Dedifferentiated amniotic fluid mesenchymal stem cell (primary cell): Measurements from ENCODE around the gene PROX1.

Source experiments
- DNase-seq: peaks from one replicate; pipeline ENCODE4 v3.0.0-alpha.2; 2016; ENCODE audit errors: extremely low spot score

The PROX1 gene

DNA sequence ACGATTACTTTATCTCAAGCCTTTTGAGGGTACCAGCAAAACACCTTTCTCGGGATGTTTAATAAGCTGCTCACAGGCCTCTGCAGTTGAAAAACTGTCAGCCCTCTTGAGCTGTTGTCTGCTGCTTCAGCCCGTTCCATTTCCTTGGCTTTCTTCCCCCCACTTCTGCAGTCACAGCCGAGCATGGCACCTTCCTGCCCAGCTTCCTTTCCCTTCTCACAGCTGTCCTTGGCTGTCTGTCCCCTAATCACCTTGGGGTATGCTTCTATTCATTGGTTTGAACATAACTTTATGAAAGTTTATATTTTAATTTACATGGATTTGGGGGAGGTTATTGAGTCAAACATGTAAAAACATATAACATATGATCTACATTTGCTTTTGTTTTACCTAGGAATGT is 6.9 kb upstream of the PROX1 start:
- DNase-seq: no peak

DNA sequence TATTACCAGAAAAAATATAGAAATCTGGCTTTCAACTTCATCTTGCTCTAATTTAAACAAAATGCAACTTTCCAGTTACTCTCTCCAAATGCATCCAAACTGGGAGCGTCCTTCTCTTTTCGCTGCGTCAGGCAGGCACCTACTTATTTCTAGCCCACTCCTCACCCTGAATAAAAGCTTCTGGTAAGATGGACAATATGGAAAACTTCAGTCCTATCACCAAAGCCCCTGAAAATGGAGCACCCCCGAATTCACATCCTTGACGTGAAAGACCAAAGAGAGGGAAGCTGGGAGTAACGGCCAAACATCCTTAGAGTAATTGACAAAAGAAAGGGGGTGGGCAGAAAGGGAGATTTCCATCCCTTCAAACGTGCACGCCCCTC is 5.5 kb upstream of the PROX1 start:
- DNase-seq: no peak

DNA sequence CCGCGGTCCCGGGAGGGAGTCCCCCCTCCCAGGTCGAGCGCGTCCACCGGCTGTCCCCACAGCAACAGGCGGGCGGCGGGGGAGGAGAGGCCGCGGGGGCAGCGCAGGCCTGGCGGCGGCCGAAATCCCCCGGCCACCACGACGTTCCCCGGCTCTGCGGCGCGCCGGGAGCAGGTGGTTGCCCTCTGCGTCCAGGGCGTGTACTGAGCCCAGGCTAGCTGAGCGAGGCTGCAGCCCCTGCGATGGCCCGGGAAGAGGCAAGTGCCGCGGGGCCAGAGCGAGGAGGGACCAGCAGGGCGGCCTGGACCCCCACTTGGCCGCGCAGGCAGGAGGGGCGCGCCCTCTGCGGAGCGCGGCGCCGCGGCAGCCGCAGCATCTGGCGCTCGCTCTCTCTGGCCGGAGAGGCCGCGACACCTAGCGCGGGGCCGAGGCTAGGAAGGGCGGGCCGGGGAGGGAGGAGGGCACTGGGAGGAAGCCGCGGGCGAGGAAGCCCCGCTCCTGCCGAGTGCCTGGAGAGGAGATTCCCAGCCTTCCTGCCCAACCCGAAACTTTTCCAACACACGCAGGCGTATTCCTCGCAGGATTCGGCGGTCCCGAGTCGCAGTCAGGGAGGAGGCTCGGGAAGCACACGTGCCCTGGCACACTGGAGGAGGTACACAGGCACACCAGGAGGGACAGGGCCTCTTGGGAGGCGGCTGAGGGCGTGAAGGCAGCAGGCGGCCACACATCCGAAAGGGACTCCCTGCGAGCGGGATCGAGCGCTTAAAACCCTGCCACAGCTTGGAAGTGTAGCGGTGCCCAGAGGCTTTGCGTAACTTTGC is 4.9 kb upstream of the PROX1 start:
- no peak for DNase-seq

DNA sequence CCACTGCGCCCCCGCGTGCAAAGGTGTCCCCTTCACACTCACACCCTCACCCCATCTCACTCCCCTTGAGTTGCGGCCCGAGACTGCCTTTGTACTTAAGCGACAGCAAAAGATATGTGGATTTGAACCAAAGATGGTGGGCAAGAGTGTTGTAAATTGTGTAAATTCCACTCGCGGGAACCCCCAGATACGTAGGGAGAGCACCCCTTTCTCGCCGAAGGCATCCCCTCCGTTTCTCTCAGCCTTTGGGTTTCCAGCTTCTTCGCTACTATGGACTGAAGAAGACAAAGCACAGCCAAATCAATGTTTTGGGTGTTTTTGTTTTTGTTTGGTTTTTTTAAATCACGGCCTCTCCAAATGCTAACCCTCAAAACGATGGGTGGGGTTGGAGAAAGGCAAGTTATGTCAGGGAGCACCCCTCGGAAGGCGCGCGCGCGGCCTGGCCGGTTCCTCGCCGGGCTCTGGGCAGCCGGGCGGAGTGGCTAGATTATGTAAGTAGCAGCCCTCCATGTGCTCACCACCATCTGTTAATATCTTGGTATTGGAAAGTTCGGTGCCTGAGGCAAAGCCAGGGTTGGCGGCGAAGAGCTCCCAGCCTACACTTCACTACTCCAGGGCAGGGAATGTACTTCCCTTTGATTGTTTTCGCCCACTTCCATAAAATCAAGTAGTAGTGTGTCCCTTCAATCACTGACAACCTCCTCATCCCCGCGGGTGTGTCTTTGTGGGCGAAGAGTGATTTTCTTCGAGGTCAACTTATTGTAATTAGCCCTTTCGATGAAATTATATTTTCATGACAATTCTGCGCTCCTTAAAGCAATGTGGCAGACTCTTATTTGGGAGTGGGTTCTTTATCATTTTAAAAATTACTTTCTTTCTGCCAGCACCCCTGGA is 4.0 kb upstream of the PROX1 start:
- DNase-seq: no peak

DNA sequence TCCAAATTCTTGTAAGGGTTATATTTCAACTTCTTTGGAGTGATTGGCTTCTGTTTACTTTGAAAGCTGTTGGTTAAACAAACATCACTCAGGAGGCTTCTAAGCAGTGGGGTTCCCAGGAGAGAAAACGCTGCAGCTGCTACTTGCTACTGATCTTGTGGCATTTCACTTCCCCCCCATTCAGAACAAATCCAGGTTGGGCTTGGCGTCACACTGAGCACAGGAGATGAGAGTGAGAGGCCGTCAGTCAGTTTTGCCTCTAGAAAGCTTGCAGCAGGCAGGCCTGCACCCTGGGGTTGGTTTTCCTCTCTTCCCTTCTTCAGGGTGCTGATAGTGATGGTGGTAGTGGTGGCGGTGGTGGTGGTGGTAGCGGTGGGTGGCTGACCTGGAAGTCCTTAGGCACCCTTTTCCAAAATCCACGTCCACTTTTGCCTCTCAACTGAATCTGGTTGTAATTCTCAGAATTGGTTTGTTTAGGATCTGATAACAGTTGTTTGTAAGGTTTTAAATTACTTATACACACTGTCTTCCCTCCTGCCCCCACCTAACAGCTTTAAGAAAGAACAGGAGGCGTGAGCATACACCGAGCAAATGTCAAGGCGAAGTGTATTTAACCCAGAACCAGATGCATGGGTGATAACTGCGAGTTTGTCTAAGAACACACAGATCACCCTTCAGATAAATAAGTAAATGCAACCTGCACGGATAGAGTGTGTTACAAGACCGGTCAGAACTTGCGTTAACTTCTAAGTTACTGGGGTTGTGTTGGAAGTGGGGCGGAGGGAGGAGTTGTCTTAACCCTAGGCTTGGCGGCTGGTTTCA is 3.2 kb upstream of the PROX1 start:
- DNase-seq: no peak

DNA sequence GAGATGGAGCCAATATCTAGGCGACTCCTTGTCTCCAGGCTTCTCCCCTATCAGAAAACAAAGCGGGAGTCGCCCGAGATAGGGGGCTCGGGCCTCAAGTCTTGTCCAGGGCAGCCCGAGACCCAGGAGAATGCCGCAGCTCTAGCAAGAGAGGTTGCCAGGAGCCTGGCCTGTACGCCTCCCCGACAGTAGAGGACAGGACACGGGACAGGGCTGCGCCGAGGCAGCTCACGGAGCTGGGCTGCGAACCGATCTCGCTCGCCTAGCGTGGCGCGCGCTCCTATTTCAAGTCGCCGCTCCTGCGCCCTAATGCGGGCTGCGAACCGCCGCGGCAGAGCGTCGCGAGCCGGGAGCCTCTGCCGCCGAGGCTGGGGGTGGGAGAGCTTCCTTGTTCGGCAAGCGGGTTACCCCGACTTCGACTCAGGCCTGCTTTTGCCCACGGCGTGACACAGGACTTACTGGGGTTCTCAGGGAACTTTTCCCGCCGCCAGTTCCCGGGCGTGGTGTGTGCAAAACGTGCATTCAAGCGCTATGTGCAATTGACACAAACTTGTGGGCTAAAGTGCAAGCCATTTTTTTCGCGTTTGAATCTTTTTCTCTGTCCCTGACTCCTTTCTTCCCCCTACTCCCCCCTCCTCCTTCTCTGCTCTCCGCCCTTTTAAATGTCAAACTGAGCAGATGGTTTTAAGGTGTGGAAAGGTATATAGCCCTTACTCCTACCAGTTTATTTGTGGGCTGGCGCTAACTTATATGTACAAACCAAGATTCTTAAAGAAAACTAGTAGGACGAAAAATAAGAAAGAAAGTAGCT is 2.4 kb upstream of the PROX1 start:
- DNase-seq: no peak

DNA sequence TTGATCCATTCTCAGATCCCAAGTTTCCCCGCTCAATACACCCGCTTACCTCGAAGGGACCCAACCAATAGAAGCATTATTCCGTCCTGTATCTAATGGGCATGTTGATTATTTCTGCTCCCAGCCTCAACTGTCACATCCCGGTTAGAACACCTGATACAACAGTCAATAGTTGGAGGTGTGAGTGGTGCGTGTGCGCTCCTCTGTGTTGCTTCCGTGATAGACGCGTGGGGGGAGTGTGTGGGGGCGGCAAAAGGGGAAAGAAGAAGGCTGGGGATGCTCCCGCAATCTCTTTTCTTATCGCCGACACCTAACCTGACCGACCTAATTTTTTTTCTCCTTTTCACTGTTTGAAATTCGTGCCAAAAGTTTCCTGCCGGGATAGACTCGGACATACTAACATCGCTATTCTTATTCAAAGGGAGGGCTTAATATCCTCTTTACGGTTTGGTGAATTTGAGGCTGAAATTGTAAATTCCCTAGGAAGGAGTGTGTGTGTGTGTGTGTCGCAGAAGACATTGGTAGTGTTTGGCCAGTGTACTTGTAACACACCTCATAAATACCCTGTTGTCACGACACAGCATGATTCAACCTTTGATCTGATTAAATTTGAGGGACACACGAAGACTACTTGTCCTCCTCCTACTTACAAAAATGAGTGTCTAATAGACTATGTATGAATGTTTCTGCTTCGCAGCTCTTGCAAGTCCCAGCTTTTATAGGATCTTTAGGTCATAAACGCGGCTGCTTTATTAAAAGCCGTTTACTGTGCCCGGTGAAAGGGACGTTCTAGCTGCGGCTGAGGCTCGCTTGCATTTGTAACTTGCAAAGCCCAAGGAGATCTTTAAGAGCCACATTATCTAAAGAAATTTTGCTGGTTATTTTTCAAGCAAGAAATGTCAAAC is 1.5 kb upstream of the PROX1 start:
- no peak for DNase-seq

DNA sequence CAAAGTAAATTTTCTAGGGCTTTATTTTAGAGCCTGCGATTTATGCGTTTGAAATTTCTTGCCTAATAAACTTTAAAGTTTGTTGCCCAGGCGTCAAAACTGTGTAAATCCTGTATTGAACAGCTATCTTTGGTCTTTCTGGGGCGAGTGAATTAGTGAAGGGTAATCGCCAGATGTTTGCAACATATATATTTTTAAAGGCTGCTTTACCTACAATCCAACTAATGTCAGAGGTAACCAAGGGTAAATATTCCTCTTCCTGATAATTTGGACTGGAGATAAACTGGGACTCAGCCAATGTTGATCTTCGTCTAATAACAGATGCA is 885 bp upstream of the PROX1 start:
- no peak for DNase-seq

DNA sequence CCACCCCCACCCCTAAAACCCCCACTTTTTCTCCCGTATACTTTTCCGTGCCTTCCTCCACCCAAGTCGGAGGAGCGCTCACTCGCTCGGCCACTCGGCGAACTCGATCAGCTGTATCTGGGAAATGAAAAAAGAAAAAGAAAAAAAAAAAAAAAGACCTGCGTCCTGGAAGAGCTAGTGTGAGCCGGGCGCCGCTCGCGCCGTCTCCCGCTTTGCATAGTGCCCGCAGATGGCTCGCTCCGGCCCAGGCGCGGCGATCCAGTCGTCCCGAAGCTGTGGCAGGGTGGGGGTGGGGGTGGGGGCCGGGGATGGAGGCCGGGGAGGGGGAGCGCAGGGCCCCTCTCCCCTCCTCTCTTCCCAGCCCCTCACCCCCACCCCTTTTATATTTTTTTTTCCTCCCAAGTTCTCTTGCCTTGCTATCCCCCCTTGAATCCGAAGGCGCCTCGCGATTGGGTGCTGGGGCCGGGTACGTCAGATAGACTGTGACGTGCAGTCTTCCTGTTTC is 299 bp upstream of the PROX1 start:
- no peak for DNase-seq

DNA sequence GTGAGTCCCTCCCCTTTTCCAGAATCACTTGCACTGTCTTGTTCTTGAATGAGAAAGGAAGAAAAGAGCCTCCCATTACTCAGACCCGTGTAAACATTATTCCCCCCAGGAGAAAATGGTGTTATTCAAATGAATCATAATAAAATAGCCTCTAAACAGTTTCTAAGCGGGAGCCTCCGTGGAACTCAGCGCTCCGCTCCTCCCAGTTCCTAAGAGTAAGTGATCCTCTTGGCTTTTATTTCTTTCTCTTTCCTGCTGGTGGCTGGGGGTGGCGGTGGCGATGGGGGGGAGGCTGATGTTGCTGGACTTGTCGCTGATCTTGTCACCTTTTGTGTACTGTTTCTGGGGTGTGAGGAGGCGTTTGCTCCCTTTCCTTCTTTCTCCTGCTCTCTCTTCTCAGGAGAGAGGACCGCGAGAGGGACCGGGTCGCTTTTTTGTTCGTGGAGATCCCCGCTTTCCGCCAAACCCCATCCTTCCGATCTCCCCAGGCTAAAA is 781 bp downstream of the PROX1 start:
- DNase-seq: peak; percentile 19

DNA sequence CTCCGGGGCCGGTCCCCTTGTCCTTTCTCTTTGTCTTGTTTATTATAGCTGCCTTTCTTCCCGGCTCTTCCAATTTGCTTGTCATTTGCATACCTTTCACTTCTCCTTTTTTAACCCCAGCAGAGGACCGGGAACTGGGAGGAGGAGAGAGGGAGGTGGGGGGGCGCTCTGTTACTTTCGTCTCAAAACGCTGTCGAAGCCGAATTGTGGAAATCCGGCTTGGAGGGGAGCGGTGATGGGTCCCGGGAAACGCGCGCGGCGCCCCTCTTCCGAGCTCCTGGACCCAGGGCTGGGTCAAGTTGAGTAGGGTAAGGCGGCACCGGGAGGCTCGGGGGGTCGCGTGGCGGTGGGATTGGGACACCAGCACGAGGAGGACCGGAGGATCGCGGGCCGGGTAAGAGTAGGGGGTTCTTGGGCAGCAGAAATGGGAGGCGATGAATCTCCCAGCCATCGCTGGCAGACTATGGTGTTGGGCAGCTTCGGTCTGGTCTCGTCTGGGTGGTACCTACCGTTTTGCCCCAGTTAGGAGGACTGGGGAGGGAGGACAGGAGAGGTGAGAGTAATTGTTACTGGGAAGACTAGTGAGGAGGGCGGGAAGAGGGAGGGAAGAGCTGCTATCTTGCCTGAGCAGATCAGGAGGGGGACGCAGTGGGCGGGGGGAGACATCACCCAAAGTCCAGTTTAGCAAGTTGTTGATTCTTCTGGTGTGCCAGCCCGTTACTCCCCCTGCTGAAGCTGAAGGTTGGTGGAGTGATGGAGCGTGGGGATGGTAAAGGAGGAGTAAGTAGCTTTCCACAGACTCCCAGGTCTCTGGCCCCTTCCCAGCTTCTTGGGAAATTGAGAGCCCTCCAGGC is 1.5 kb downstream of the PROX1 start:
- no peak for DNase-seq

DNA sequence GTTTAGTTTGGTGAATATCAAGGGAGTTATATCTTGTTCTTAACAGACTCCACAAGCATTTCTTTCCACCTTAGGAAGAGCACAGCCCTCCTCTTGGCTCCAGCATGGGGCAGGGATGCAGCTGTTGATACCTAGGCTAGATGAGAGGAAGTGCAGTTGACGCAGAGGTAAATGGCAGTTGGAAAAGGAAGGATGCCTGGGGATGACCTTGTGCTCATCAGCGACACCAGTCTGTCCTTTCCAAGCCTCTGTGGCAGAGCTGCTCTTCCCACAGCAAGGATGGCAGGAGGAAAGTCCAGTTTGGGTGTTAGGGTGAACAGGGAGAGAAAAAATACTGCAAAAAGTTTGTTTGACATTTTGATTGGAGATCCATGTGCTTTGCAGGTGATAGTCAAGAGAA is 6.2 kb downstream of the PROX1 start:
- no peak for DNase-seq

DNA sequence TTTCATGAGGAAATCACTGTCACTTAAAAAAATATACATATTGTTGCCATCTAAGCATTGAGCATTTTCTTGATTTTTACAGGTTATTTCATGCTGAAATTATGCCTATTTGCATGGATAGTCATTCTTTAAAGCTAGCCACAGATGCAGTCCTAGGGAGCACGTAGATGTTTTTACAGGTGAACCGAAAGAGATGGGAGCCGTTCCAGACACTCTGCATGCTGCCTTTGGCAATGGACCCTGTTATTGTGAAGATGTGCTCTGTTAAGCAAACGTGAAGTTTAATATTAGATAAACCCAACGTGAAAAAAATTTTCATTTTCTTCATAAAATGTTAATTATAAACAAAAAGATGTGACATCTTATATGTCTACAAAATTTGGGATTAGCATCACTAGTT is 7.1 kb downstream of the PROX1 start:
- no peak for DNase-seq

DNA sequence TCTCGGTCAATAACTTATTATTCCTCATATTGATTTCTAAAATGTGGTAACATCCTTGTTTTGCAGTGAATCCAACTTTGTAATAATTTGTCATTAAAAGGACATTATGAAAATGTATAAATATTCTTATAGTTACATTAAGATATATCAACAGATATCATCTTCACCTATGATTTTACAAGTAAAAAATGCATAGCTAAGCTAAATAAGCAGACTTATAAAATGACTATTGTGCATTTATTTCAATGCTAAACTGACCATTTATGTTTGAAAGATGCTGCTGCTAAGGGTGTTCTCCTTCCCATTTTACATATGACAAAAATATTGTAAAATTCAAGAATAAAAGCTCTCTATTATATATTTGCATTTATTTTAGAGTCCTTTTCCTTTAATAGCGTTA is 7.8 kb downstream of the PROX1 start:
- no peak for DNase-seq

DNA sequence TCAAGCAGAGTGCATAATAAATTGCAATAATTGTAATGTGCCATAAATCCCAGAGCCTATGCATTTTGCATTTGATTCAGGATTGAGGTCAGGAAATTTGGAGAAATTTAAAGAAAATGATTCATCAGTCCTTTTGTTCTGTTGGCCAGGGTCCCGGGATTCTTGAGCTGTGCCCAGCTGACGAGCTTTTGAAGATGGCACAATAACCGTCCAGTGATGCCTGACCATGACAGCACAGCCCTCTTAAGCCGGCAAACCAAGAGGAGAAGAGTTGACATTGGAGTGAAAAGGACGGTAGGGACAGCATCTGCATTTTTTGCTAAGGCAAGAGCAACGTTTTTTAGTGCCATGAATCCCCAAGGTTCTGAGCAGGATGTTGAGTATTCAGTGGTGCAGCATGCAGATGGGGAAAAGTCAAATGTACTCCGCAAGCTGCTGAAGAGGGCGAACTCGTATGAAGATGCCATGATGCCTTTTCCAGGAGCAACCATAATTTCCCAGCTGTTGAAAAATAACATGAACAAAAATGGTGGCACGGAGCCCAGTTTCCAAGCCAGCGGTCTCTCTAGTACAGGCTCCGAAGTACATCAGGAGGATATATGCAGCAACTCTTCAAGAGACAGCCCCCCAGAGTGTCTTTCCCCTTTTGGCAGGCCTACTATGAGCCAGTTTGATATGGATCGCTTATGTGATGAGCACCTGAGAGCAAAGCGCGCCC is 8.7 kb downstream of the PROX1 start:
- DNase-seq: no peak

DNA sequence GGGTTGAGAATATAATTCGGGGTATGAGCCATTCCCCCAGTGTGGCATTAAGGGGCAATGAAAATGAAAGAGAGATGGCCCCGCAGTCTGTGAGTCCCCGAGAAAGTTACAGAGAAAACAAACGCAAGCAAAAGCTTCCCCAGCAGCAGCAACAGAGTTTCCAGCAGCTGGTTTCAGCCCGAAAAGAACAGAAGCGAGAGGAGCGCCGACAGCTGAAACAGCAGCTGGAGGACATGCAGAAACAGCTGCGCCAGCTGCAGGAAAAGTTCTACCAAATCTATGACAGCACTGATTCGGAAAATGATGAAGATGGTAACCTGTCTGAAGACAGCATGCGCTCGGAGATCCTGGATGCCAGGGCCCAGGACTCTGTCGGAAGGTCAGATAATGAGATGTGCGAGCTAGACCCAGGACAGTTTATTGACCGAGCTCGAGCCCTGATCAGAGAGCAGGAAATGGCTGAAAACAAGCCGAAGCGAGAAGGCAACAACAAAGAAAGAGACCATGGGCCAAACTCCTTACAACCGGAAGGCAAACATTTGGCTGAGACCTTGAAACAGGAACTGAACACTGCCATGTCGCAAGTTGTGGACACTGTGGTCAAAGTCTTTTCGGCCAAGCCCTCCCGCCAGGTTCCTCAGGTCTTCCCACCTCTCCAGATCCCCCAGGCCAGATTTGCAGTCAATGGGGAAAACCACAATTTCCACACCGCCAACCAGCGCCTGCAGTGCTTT is 9.4 kb downstream of the PROX1 start:
- DNase-seq: no peak

DNA sequence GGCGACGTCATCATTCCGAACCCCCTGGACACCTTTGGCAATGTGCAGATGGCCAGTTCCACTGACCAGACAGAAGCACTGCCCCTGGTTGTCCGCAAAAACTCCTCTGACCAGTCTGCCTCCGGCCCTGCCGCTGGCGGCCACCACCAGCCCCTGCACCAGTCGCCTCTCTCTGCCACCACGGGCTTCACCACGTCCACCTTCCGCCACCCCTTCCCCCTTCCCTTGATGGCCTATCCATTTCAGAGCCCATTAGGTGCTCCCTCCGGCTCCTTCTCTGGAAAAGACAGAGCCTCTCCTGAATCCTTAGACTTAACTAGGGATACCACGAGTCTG is 10.0 kb downstream of the PROX1 start:
- DNase-seq: no peak

DNA sequence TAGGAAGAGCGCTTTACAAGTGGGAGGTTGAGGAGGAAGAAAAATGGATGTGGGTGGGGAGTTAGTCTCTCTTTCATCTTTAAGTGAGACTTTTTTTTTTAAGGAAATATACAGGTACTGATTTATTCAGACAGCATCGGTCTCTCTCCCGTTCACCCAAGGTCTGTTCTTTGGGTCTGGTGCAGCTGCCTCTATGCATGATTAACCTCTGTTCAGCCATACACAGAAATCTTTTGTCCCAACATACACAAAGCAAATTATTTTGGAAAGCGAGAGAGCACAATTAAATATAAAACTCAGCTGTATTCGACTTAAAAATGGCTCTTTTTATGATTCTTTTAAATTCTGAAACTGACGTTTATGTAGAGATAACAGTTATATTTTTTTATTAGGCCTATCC is 11.0 kb downstream of the PROX1 start:
- no peak for DNase-seq
